ENCODE results near the gene HAPLN2. TPM values are rescaled to one million over a fixed set of nuclear protein-coding genes. Genes with fewer than 3 reads are reported as not detected.

Gene HAPLN2
- total and polyA plus RNA-seq, 2 of the 8 experiments (the other 6 are each of a cell fraction or from before 2014, with no cell fraction given): 0.19 to 0.51 TPM

GRCh38 chr1:156592158-156592909, 26.9 kb upstream of the HAPLN2 start (continued):
- TF ChIP-seq, protein P1, sequence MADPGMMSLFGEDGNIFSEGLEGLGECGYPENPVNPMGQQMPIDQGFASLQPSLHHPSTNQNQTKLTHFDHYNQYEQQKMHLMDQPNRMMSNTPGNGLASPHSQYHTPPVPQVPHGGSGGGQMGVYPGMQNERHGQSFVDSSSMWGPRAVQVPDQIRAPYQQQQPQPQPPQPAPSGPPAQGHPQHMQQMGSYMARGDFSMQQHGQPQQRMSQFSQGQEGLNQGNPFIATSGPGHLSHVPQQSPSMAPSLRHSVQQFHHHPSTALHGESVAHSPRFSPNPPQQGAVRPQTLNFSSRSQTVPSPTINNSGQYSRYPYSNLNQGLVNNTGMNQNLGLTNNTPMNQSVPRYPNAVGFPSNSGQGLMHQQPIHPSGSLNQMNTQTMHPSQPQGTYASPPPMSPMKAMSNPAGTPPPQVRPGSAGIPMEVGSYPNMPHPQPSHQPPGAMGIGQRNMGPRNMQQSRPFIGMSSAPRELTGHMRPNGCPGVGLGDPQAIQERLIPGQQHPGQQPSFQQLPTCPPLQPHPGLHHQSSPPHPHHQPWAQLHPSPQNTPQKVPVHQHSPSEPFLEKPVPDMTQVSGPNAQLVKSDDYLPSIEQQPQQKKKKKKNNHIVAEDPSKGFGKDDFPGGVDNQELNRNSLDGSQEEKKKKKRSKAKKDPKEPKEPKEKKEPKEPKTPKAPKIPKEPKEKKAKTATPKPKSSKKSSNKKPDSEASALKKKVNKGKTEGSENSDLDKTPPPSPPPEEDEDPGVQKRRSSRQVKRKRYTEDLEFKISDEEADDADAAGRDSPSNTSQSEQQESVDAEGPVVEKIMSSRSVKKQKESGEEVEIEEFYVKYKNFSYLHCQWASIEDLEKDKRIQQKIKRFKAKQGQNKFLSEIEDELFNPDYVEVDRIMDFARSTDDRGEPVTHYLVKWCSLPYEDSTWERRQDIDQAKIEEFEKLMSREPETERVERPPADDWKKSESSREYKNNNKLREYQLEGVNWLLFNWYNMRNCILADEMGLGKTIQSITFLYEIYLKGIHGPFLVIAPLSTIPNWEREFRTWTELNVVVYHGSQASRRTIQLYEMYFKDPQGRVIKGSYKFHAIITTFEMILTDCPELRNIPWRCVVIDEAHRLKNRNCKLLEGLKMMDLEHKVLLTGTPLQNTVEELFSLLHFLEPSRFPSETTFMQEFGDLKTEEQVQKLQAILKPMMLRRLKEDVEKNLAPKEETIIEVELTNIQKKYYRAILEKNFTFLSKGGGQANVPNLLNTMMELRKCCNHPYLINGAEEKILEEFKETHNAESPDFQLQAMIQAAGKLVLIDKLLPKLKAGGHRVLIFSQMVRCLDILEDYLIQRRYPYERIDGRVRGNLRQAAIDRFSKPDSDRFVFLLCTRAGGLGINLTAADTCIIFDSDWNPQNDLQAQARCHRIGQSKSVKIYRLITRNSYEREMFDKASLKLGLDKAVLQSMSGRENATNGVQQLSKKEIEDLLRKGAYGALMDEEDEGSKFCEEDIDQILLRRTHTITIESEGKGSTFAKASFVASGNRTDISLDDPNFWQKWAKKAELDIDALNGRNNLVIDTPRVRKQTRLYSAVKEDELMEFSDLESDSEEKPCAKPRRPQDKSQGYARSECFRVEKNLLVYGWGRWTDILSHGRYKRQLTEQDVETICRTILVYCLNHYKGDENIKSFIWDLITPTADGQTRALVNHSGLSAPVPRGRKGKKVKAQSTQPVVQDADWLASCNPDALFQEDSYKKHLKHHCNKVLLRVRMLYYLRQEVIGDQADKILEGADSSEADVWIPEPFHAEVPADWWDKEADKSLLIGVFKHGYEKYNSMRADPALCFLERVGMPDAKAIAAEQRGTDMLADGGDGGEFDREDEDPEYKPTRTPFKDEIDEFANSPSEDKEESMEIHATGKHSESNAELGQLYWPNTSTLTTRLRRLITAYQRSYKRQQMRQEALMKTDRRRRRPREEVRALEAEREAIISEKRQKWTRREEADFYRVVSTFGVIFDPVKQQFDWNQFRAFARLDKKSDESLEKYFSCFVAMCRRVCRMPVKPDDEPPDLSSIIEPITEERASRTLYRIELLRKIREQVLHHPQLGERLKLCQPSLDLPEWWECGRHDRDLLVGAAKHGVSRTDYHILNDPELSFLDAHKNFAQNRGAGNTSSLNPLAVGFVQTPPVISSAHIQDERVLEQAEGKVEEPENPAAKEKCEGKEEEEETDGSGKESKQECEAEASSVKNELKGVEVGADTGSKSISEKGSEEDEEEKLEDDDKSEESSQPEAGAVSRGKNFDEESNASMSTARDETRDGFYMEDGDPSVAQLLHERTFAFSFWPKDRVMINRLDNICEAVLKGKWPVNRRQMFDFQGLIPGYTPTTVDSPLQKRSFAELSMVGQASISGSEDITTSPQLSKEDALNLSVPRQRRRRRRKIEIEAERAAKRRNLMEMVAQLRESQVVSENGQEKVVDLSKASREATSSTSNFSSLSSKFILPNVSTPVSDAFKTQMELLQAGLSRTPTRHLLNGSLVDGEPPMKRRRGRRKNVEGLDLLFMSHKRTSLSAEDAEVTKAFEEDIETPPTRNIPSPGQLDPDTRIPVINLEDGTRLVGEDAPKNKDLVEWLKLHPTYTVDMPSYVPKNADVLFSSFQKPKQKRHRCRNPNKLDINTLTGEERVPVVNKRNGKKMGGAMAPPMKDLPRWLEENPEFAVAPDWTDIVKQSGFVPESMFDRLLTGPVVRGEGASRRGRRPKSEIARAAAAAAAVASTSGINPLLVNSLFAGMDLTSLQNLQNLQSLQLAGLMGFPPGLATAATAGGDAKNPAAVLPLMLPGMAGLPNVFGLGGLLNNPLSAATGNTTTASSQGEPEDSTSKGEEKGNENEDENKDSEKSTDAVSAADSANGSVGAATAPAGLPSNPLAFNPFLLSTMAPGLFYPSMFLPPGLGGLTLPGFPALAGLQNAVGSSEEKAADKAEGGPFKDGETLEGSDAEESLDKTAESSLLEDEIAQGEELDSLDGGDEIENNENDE (IDR thresholded peaks at IDR 0.05; ENCODE audit: insufficient replicate concordance, low read length): no peak
- TF ChIP-seq POLR2AphosphoS5 (IDR thresholded peaks at IDR 0.05; ENCODE audit: low read depth, low read length): peak; percentile 62
- TF ChIP-seq TEAD4 (IDR thresholded peaks at IDR 0.05; ENCODE audit: low read depth, low read length): no peak

All from H1 (cell line).